SU-DHL-6 (cell line): ENCODE measurements around the gene HEYL.

Experiments
- H2AFZ ChIP-seq: fragments of 200-600 bp; sonication (generic); 2 replicates; pipeline ENCODE4 v1.6.1; 2014; ENCODE audit warnings: low read depth, mild to moderate bottlenecking, moderate library complexity, mixed read lengths, antibody characterized with exemption, low read length; ENCODE audit not compliant: severe bottlenecking
- H3F3A ChIP-seq: fragments of 200-600 bp; shearing (Covaris generic); 2 replicates; pipeline ENCODE4 v1.6.0; 2016; ENCODE audit warnings: antibody characterized with exemption, mild to moderate bottlenecking; ENCODE audit not compliant: insufficient read depth
- H3K27ac ChIP-seq: fragments of 200-600 bp; sonication (generic); 2 replicates; pipeline ENCODE4 v1.5.1; 2016; ENCODE audit warnings: low read depth, mild to moderate bottlenecking, low read length, moderate library complexity, mixed read lengths
- H3K27me3 ChIP-seq: fragments of 200-600 bp; sonication (generic), shearing (Covaris generic); 2 replicates; pipeline ENCODE4 v1.6.0; 2014; ENCODE audit warnings: mild to moderate bottlenecking, low read length
- H3K36me3 ChIP-seq: fragments of 200-600 bp; sonication (generic); 2 replicates; pipeline ENCODE4 v1.6.1; 2014; ENCODE audit warnings: mild to moderate bottlenecking, low read length, mixed read lengths
- H3K4me2 ChIP-seq: fragments of 300-600, 200-600 bp; shearing (Covaris generic), sonication (generic); 2 replicates; pipeline ENCODE4 v1.6.0; 2014; ENCODE audit warnings: low read length, low read depth, mild to moderate bottlenecking; ENCODE audit not compliant: poor library complexity, severe bottlenecking
- H3K4me3 ChIP-seq: fragments of 200-600 bp; sonication (generic); 2 replicates; pipeline ENCODE4 v1.5.1; 2014; ENCODE audit warnings: antibody characterized with exemption, low read length, mild to moderate bottlenecking, mixed read lengths; ENCODE audit not compliant: insufficient read depth, poor library complexity, severe bottlenecking
- H3K79me2 ChIP-seq: fragments of 200-600 bp; sonication (generic); 2 replicates; pipeline ENCODE4 v1.6.1; 2014; ENCODE audit warnings: mild to moderate bottlenecking, low read length, moderate library complexity; ENCODE audit not compliant: insufficient read depth
- H3K9ac ChIP-seq: fragments of 200-600 bp; sonication (generic); 2 replicates; pipeline ENCODE4 v1.7.0; 2014; ENCODE audit warnings: mild to moderate bottlenecking, low read length
- H3K9me2 ChIP-seq: fragments of 200-600 bp; sonication (generic); replicated peaks from 2 replicates; pipeline ENCODE4 v1.6.1; 2014; ENCODE audit warnings: low read length; ENCODE audit not compliant: insufficient read depth
- H3K9me3 ChIP-seq: fragments of 200-600 bp; sonication (generic); 2 replicates; pipeline ENCODE4 v1.6.1; 2014; ENCODE audit warnings: low read length, mixed read lengths; ENCODE audit not compliant: insufficient read depth
- H4K20me1 ChIP-seq: fragments of 200-600 bp; sonication (generic); 2 replicates; pipeline ENCODE4 v1.6.1; 2014; ENCODE audit warnings: low read depth, mild to moderate bottlenecking, antibody characterized with exemption, low read length, moderate library complexity, mixed read lengths
- CTCF ChIP-seq: fragments of 200-600 bp; sonication (generic); IDR thresholded peaks from one replicate; pipeline ENCODE4 v1.5.1; 2017; ENCODE audit warnings: antibody characterized with exemption, mild to moderate bottlenecking, low read length, moderate library complexity; ENCODE audit not compliant: insufficient read depth, poor library complexity, severe bottlenecking
- EZH2phosphoT487 ChIP-seq: fragments of 200-600 bp; sonication (generic), shearing (Covaris generic); conservative IDR thresholded peaks from 2 replicates; pipeline ENCODE4 v1.6.1; 2018; ENCODE audit warnings: mild to moderate bottlenecking, antibody characterized with exemption, low read length, moderate library complexity, mixed read lengths

Gene HEYL

DNA sequence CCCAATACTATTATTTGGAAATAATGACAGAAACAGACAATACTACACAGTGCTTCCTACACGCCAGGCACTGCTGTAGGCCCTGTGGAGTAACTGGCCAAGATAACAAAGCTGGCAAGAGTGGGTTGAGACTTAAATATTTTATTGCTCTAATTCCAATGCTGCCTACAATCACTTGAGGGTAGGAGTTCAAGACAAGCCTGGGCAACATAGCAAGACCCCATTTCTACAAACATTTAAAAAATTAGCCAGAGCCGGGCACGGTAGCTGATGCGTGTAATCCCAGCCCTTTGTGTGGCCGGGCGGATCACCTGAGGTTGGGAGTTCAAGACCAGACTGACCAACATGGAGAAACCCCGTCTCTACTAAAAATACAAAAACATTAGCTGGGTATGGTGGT lies 53.5 kb downstream of the HEYL start:
- H3F3A ChIP-seq, result no peaks in the 10 kb centered on the region
- no peak overlapping the region for H3K9ac ChIP-seq
- no peaks in the 10 kb centered on the region for H3K9me2 ChIP-seq
- H3K27ac ChIP-seq, result no peak overlapping the region
- H4K20me1 ChIP-seq, result no peaks in the 10 kb centered on the region
- no peak for TF ChIP-seq CTCF
- no peak for TF ChIP-seq EZH2phosphoT487
- H3K4me2 ChIP-seq, result no peak overlapping the region
- H3K36me3 ChIP-seq, result no peaks in the 10 kb centered on the region
- no peaks in the 10 kb centered on the region for H3K9me3 ChIP-seq
- H2AFZ ChIP-seq, result no peak overlapping the region
- no peaks in the 10 kb centered on the region for H3K27me3 ChIP-seq
- H3K4me3 ChIP-seq, result no peak overlapping the region
- no peaks in the 10 kb centered on the region for H3K79me2 ChIP-seq

GRCh38 chr1:39576016-39576657 lies 63.3 kb downstream of the HEYL start:
- H3K36me3 ChIP-seq, result peaks cover 31% of the 10 kb centered on the region
- H3K9ac ChIP-seq, result peak overlapping the region; percentile 98
- no peaks in the 10 kb centered on the region for H3F3A ChIP-seq
- no peaks in the 10 kb centered on the region for H3K9me3 ChIP-seq
- H3K9me2 ChIP-seq, result no peaks in the 10 kb centered on the region
- peak overlapping the region; percentile 71 for H3K27ac ChIP-seq
- H2AFZ ChIP-seq, result no peak overlapping the region
- TF ChIP-seq EZH2phosphoT487 (no peak), CTCF (no peak)
- H3K4me2 ChIP-seq, result peak overlapping the region; percentile 88
- no peaks in the 10 kb centered on the region for H3K27me3 ChIP-seq
- peaks cover 38% of the 10 kb centered on the region for H4K20me1 ChIP-seq
- H3K4me3 ChIP-seq, result peak overlapping the region; percentile 98
- peaks cover 55% of the 10 kb centered on the region for H3K79me2 ChIP-seq

GRCh38 chr1:39575191-39576015 lies 64.0 kb downstream of the HEYL start:
- H3F3A ChIP-seq, result no peaks in the 10 kb centered on the region
- peaks cover 33% of the 10 kb centered on the region for H3K36me3 ChIP-seq
- TF ChIP-seq EZH2phosphoT487 (no peak), CTCF (no peak)
- H3K4me3 ChIP-seq, result peak overlapping the region; percentile 98
- no peaks in the 10 kb centered on the region for H3K9me2 ChIP-seq
- H2AFZ ChIP-seq, result no peak overlapping the region
- peak overlapping the region; percentile 88 for H3K4me2 ChIP-seq
- peaks cover 43% of the 10 kb centered on the region for H4K20me1 ChIP-seq
- H3K27me3 ChIP-seq, result no peaks in the 10 kb centered on the region
- H3K27ac ChIP-seq, result peak overlapping the region; percentile 71
- peak overlapping the region; percentile 98 for H3K9ac ChIP-seq
- no peaks in the 10 kb centered on the region for H3K9me3 ChIP-seq
- H3K79me2 ChIP-seq, result peaks cover 62% of the 10 kb centered on the region
